Calu3 (cell line): Measurements from ENCODE around the gene SAV1. TPM values are rescaled to one million over a fixed set of nuclear protein-coding genes. Genes with fewer than 3 reads are reported as not detected.

ENCODE experiments used
- BruUV-seq: library from RNA; stranded (reverse); fragments of 400-500 nt; replicated peaks from 2 replicates; lab custom pipeline; 2021; lab: Mats Ljungman, UMichigan
- CTCF ChIA-PET: fragments of 300-600 bp; sonication (Branson Sonifier 250); formaldehyde crosslinking; loops from one replicate; lab custom pipeline; 2022; ENCODE audit warnings: antibody characterized with exemption; lab: Charles Lee
- DNase-seq: peaks from one replicate; pipeline ENCODE4 v3.0.0; 2022
- H3K27ac Mint-ChIP-seq: one replicate; pipeline ENCODE4 v1.8.0; 2022; ENCODE audit warnings: mixed read lengths; ENCODE audit not compliant: unreplicated experiment
- H3K27me3 Mint-ChIP-seq: one replicate; pipeline ENCODE4 v1.8.0; 2022; ENCODE audit warnings: mixed read lengths; ENCODE audit not compliant: unreplicated experiment
- H3K36me3 Mint-ChIP-seq: one replicate; pipeline ENCODE4 v1.8.0; 2022; ENCODE audit warnings: mild to moderate bottlenecking, moderate library complexity, mixed read lengths; ENCODE audit not compliant: insufficient read depth, unreplicated experiment
- H3K4me1 Mint-ChIP-seq: one replicate; pipeline ENCODE4 v1.8.0; 2022; ENCODE audit warnings: mild to moderate bottlenecking, low read depth, mixed read lengths; ENCODE audit not compliant: unreplicated experiment
- H3K4me3 Mint-ChIP-seq: one replicate; pipeline ENCODE4 v1.8.0; 2022; ENCODE audit warnings: mild to moderate bottlenecking, low read depth, moderate library complexity, mixed read lengths; ENCODE audit not compliant: unreplicated experiment
- H3K9me3 Mint-ChIP-seq: one replicate; pipeline ENCODE4 v1.8.0; 2022; ENCODE audit warnings: low read depth, mixed read lengths; ENCODE audit not compliant: unreplicated experiment
- CTCF ChIP-seq: fragments of 200-600 bp; IDR thresholded peaks from one replicate; pipeline ENCODE4 v1.8.0; 2022; ENCODE audit warnings: antibody characterized with exemption; ENCODE audit not compliant: unreplicated experiment
- intact Hi-C: fragments of 100-400 bp; cut with micrococcal nuclease; formaldehyde crosslinking; loops from one replicate; pipeline ENCODE4 v1.10.0; 2022; ENCODE audit not compliant: unreplicated experiment
- total RNA-seq: library from RNA; stranded (reverse); gene quantifications from 2 replicates; pipeline ENCODE4 v1.2.3, GENCODE V29; 2022

The SAV1 gene
- total RNA-seq, 1 experiment from 2014 or later = 62.2 TPM

- no peak for TF ChIP-seq CTCF
- intact Hi-C loops = loop anchor here (5.0 kb wide), 1 partner anchor 259 kb away; no protein-coding TSS in a partner anchor
- H3K4me1 Mint-ChIP-seq = no peaks in the 10 kb centered on the region
- no peaks in the 10 kb centered on the region for H3K36me3 Mint-ChIP-seq
- H3K27ac Mint-ChIP-seq = no peak overlapping the region
- CTCF ChIA-PET = no interaction called here
- H3K4me3 Mint-ChIP-seq = no peak overlapping the region
- no peaks in the 10 kb centered on the region for H3K27me3 Mint-ChIP-seq
- no TSS peak for BruUV-seq
- no peaks in the 10 kb centered on the region for H3K9me3 Mint-ChIP-seq
- DNase-seq = no peak
Measured at GRCh38 chr14:50603565-50603964, 64.5 kb downstream of the SAV1 start.

GRCh38 chr14:50602035-50602434 lies 66.1 kb downstream of the SAV1 start:
- Mint-ChIP-seq H3K4me3 (no peak overlapping the region), H3K4me1 (no peaks in the 10 kb centered on the region), H3K36me3 (no peaks in the 10 kb centered on the region), H3K27me3 (no peaks in the 10 kb centered on the region), H3K27ac (no peak overlapping the region), H3K9me3 (no peaks in the 10 kb centered on the region)
- no peak for TF ChIP-seq CTCF
- DNase-seq = no peak
- intact Hi-C loops = loop anchor here (5.0 kb wide), 1 partner anchor 260 kb away; no protein-coding TSS in a partner anchor
- CTCF ChIA-PET = interaction anchor here (0.6 to 2.2 kb wide), 5 partner anchors 13 to 258 kb away, joined by 3 to 9 read pairs (median 5); no protein-coding TSS in a partner anchor
- no TSS peak for BruUV-seq

- no peak for DNase-seq
Measured at GRCh38 chr14:50601394-50601793, 66.7 kb downstream of the SAV1 start.

GRCh38 chr14:50600849-50601248 lies 67.3 kb downstream of the SAV1 start:
- Mint-ChIP-seq H3K27me3 (no peaks in the 10 kb centered on the region), H3K36me3 (no peaks in the 10 kb centered on the region), H3K4me3 (no peak overlapping the region), H3K9me3 (no peaks in the 10 kb centered on the region), H3K27ac (no peak overlapping the region), H3K4me1 (no peaks in the 10 kb centered on the region)
- intact Hi-C loops = loop anchor here (1.0 to 5.0 kb wide), 2 partner anchors 172 to 261 kb away; no protein-coding TSS in a partner anchor
- TF ChIP-seq CTCF = no peak
- DNase-seq = no peak
- CTCF ChIA-PET = interaction anchor here (0.9 to 2.2 kb wide), 5 partner anchors 113 to 260 kb away, joined by 3 to 9 read pairs (median 5); no protein-coding TSS in a partner anchor
- no TSS peak for BruUV-seq

More at GRCh38 chr14:50601394-50601793, 66.7 kb downstream of the SAV1 start:
- Mint-ChIP-seq H3K36me3 (no peaks in the 10 kb centered on the region), H3K27ac (no peak overlapping the region), H3K27me3 (no peaks in the 10 kb centered on the region), H3K9me3 (no peaks in the 10 kb centered on the region), H3K4me1 (no peaks in the 10 kb centered on the region), H3K4me3 (no peak overlapping the region)
- no TSS peak for BruUV-seq
- intact Hi-C loops = loop anchor here (5.0 kb wide), 1 partner anchor 261 kb away; no protein-coding TSS in a partner anchor
- CTCF ChIA-PET = interaction anchor here (0.6 to 2.2 kb wide), 6 partner anchors 12 to 259 kb away, joined by 3 to 9 read pairs (median 4); no protein-coding TSS in a partner anchor
- TF ChIP-seq CTCF = no peak
